Measurements from ENCODE around the gene THOC5.
"Not testable (repeated sequence)": the region's sequence is repeated elsewhere in the genome, so short reads cannot be mapped to it uniquely, and the experiment has no call there.

Gene THOC5

DNA sequence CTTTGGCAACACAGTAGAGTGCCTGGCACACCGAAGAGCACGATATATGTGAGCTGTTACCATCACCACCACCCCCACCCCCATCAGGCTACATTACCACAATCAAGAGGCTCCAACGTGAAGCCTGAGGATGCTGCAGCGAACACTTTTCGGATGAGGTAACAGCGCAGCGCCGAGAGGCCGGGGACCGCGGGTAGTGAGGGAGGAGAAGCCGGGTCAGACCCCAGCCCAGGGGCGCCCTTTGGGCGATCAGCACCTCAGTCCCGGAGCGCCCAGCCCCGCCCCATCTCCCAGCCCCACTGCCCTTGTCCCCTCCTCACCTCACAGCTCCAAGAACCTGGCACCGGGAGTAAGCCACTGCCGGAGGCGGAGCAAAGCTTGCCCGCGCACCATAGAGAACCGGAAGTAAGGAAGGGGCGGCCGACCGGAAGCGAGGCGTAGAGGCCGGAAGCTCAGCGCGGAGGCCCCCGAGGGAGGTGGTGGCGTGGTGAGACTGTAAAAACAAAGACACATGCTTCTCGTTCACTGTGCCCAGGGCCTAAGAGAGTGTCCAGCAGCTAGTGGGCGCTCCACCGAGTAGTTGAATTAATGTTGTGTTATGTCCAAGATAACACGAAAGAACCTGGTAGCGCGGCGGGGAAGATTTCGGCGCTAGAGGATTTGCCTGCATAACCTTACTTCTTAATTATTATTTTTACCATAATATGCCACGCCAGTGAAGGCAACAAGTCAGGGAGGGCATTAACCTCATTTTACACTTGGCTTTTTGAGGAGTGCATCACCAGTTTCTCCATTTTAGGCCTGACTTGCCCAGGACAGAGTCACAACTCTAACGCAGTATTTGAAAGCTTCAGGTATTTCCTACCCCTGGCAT lies at the start of gene THOC5:
TSS of gene THOC5 (minus strand) at position 407 of the 874 bp plus-strand sequence. CDS start 4,610 bp downstream, outside the sequence.
- DNase-seq (ENCODE audit: extremely low read depth in 1 of 2, low read depth in 1 of 2), result peak; percentile 81 to 88

DNA sequence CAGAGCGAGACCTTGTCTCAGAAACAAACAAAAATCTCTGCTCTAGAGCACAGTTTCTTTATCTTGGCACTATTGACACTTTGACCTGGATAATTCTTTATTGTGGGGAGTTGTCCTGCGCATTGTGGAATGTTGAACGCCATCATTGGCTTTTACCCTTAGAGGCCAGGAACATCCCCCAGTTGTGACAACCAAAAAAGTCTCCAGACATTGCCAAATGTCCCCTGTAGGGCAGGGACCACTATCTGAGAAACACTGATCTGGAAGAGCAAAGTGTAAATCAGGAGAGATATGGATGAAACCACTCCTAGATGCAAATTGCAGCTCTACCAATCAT lies 45.1 kb upstream of the THOC5 start:
- DNase-seq (ENCODE audit: extremely low read depth in 1 of 2, low read depth in 1 of 2), result no peak

DNA sequence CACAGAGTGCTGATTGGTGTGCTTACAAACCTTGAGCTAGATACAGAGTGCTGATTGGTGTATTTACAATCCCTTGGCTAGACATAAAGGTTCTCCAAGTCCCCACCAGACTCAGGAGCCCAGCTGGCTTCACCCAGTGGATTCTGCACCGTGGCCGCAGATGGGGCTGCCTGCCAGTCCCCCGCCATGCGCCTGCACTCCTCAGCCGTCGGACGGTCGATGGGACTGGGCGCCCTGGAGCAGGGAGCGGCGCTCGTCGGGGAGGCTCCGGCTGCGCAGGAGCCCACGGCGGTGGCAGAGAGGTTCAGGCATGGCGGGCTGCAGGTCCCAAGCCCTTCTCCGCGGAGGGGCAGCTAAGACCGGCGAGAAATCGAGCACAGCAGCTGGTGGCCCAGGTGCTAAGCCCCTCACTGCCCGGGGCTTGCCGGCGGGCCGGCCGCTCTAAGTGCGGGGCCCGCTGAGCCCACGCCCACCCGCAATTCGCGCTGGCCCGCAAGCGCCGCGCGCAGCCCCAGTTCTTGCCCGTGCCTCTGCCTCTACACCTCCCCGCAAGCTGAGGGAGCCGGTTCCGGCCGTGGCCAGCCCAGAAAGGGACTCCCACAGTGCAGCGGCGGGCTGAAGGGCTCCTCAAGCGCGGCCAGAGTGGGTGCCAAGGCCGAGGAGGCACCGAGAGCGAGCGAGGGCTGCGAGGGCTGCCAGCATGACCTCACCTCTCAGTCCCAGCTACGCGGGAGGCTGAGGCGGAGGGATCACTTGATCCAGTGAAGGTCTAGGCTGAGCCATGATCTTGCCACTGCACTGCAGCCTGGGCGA lies 44.5 kb upstream of the THOC5 start:
- not testable (repeated sequence) for DNase-seq (ENCODE audit: extremely low read depth in 1 of 2, low read depth in 1 of 2)

DNA sequence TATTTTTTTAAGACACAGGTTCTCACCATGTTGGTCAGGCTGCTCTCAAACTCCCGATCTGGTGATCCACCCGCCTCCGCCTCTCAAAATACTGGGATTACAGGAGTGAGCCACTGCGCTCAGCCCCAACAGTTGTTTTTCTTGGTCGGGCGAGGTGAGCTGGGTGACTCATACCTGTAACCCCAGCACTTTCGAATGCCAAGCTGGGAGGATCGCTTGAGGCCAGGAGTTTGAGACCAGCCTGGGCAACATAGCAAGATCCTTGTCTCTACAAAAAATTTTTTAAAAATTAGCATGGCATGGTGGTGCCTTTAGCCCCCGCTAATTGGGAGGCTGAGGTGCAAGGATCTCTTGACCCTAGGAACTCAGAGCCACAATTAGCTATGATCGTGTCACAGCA lies 42.9 kb upstream of the THOC5 start:
- DNase-seq (ENCODE audit: extremely low read depth in 1 of 2, low read depth in 1 of 2), result no peak

DNA sequence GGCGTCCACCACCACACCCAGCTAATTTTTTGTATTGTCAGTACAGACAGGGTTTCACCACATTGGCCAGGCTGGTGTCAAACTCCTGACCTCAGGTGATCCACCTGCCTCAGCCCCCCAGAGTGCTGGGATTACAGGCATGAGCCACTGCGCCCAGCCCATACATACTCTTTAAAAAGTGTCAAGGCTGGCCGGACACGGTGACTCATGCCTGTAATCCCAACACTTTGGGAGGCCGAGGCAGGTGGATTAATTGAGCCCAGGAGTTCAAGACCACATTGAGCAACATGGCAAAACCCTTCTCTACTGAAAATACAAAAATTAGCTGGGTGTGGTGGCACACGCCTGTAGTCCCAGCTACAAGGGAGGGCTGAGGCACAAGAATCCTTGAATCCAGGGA lies 40.9 kb upstream of the THOC5 start:
- not testable (repeated sequence) for DNase-seq (ENCODE audit: extremely low read depth in 1 of 2, low read depth in 1 of 2)

DNA sequence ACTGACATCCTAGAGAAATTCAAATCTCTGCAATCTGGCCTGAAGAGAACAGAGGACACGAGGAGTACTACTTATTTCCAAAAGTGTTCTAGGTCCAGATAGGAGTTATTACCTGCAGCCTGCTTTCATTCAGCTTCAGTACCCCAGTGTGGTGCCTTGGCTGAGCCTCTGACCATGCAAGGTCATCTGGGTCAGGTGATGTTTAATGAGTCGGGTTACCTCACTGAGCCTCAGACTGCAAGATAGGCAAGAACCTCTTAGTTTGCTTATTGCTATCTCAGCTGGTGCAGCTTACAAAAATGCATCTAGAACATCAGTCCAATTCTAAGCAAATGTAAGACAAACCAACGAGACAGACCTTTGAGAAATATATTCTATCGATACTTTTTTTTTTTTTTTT lies 40.4 kb upstream of the THOC5 start:
- no peak for DNase-seq (ENCODE audit: extremely low read depth in 1 of 2, low read depth in 1 of 2)

DNA sequence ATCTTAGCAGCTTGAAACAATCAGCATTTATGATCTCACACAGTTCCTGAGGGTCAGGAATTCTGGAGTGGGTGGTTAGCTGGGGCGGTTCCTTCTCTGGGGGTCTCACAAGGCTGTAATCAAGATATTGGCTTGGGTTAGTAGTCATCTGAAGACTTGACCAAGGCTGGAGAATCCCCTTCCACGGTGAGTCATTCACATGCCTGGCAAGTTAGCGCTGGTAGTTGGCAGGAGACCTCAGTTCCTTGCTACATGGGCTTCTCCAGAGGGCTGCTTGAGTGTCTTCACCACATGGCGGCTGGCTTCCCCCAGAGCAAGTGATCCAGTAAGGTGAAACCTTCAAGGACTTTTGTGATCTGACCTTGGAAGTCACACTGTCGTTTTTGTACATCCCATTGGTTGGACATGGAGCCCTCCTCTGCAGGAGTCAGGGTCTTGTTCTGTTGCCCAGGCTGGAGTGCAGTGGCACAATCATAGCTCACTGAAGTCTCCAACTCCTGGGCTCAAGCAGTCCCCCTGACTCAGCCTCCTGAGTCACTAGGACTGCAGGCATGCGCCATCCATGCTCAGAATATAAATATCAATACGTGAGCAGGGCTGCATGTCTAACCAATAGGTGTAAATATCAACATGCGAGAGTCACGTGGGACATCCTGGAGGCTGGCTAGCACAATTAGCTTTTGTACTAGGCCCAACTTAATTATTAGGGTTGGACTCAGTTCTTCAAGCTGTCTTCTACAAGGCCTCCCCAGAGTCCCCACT lies 34.6 kb upstream of the THOC5 start:
- no peak for DNase-seq (ENCODE audit: extremely low read depth in 1 of 2, low read depth in 1 of 2)

DNA sequence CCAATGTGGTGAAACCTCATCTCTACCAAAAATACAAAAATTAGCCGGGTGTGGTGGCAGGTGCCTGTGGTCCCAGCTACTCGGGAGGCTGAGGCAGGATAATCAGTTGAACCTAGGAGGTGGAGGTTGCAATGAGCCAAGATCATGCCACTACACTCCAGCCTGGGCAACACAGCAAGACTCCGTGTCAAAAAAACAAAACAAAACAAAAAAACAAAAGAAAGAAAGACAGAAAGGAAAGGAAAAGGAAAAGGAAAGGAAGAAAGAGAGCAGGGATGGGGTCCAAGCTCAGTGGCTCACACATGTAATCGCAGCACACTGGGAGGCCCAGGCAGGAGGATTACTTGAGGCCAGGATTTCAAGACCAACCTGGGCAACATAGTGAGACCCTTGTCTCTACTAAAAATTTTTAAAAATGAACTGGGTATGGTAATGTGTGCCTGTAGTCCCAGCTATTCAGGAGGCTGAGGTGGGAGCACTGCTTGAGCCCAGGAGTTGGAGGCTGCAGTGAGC lies 32.7 kb upstream of the THOC5 start:
- DNase-seq (ENCODE audit: extremely low read depth in 1 of 2, low read depth in 1 of 2), result not testable (repeated sequence)

DNA sequence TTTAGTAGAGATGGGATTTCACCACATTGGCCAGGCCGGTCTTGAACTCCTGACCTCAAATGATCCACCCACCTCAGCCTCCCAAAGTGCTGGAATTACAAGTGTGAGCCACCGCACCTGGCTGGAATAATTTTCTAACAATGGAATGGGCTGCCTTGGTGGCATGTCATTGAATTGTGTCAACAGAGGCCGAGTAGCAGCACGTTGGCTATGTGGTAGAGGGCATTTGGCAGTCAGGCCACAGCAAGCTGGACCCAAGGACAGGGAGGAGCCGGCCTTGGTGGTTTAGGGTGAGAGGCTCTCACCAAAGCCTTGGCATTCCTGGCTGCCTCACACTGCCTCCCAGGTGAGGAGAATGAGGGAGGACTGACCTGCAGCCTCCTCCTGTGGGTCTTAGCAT lies 31.4 kb upstream of the THOC5 start:
- no peak for DNase-seq (ENCODE audit: extremely low read depth in 1 of 2, low read depth in 1 of 2)

DNA sequence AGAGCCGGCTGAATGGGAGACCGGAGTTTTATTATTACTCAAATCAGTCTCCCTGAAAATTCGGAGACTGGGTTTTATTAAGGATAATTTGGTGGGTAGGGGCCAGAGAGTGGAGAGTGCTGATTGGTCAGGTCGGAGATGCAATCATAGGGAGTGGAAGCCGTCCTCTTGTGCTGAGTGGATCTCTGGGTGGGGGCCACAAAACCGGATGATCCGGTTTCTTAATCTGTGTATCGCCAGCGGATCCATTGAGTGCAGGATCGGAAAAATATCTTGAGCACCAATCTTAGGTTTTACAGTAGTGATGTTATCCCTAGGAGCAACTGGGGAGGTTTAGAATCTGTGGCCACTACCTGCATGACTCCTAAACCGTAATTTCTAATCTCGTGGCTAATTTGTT lies 28.2 kb upstream of the THOC5 start:
- no peak for DNase-seq (ENCODE audit: extremely low read depth in 1 of 2, low read depth in 1 of 2)

DNA sequence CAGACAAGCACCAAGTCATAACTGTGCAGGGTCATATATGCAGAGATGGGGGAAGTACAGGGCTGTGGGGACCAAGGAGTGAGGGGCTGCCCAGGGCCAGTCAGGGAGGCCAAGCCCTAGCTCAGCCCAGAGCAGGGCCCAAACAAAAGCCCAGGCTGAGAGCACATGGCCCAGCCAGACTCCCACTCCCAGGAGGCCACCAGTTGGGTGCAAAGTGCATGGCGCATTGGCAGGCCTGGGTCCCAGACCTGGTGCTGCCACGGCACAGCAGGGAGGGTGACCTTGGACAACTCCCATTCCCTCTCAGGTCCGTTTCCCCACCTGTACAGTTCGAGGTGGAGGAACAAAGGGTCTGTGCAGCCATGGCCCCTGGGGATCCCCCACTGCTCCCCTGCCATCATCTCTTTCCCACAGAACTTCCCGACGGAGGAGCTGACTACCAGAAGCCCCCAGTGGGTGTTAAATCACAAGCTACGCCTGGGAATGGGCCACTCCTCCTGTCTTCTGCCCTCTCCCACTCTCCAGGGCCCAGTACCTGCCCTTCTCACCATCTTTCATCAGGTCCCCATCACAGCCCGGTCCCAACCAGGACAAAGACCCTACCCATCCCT lies 26.7 kb upstream of the THOC5 start:
- no peak for DNase-seq (ENCODE audit: extremely low read depth in 1 of 2, low read depth in 1 of 2)

DNA sequence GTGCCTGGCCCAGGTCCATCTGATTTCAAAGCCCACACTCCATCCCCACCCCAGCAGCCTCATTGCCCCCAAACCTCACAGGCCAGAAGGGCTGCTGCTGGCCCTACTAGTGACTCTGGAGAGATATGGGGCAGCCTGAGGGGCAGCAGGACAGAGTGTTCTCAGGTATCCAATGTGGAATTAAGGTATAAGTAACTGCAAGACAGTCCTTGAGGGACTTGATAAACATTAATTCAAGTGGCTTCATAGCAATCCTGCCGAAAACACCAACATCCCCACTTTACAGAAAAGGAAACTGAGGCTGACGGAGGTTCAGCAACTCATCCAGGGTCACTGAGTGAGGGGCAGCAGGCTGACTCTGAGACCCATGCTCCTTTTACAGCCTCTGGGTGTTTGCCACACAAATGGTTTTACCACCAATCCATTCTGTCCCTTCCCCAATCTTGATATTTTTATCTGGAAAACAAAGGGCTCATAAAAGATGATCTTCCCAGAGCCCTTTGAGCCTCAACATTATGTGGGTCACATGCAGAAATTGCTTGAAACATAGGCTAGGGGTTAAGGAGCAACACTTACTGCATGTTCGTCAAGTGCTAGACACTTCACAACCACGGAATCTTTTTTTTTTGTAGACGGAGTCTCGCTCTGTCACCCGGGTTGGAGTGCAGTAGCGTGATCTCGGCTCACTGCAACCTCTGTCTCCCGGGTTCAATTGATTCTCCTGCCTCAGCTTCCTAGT lies 25.1 kb upstream of the THOC5 start:
- DNase-seq (ENCODE audit: extremely low read depth in 1 of 2, low read depth in 1 of 2), result no peak

DNA sequence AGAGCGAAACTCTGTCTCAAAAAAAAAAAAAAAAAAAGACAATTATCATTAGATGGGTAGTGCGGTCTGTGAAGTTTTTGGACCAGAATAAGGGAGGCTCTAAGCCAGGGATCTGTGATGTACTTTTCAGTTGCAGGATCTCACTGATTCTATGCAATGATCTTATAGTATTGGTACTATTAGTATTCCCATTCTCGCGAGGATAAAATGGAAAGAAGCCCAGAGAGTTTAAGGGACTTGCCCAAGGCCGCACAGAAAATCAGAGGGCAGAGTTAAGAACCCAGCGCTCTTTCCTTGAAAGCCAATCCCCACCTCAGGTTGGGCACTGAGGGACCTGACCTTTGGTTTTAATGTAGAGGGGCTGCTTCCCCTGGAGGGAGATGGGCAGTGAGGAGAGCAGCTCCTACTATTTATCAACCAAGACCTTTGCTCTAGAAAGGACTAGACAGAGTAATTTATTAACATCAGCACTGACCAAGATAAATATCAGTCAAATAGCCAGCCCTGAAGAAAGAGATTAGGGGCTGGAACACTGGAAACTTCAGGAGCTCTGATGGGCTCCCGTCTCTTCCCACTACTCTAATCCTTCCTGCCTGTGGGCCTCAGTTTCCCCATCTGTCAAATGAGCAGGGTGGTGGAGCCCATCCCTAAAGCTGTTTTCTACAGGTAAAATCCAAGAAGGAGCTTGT lies 21.3 kb upstream of the THOC5 start:
- no peak for DNase-seq (ENCODE audit: extremely low read depth in 1 of 2, low read depth in 1 of 2)

DNA sequence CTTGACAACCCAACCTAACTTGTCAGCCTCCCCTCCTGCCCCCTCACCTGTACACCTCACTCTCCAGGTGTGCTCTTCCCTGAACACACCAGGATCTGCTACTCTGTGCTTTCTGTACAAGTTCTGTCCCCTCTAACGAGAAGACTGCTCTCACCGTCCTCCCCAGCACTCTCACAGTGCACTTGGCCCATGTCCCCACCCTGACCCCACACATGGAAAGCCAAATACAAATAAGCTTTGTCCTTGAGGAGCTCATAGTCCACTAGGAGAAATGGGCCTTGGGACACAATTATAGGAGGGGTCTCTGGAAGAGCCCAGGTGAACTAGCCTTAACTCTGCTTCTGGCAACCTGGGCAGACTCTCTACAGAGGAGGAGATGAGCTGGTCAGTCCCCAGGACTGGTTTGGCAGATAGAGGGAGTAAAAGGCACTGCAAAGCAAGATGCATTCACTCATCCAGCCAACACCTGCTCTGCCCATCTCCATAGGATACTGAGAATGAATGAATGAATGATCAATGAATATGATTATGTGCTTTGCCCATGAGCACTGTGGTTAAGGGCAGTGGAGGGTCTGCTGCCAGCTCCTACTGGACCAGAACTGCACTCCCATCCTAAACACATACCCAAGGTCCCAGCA lies 17.5 kb upstream of the THOC5 start:
- DNase-seq (ENCODE audit: extremely low read depth in 1 of 2, low read depth in 1 of 2), result no peak

DNA sequence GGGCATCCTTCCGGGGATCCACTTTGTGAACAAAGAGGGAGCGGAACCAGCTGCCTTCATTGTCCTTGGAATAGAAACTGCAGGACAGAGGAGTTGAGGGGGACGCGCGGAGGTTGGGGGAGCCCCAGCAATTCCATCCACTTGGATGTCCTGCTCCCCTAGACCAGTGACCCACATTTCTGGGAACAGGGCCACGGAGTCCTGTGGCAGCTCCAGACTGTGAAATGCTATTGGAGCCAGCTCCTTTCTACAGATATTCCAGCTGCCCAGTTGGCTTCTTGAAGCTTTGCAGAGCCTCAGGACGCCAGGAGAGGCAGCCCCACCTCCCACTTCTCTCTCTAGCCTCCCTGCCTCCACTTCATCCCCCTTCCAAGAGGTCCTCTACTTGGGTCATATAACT lies 16.9 kb upstream of the THOC5 start:
- DNase-seq (ENCODE audit: extremely low read depth in 1 of 2, low read depth in 1 of 2), result no peak

DNA sequence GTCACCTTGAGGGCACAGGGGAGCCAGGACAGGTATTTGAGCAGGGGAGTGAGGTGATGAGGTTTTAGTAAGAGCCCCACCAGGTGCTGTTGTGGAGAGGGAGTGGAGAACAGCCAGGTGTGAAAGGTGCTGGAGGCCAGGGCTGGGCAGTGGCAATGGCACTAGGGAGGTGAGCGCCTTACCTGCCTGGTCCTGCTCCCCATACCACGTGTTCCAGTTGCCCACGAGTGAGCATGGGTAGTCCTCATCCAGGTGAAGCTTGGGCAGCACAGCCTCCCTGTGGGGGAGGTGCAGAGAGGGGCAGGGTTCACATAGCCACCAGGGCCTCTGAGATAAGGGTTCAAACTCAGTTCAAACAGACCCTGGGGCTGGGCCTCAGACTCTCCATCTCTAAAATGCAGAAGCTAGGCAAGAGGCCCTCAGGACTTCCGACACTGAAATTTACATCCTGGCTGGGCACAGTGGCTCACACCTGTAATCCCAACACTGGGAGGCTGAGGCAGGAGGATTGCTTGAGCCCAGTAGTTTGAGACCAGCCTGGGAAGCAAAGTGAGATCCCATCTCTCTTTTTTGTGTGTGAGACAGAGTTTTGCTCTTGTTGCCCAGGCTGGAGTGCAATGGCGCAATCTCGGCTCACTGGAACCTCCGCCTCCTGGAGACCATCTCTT lies 15.6 kb upstream of the THOC5 start:
- DNase-seq (ENCODE audit: extremely low read depth in 1 of 2, low read depth in 1 of 2), result no peak

DNA sequence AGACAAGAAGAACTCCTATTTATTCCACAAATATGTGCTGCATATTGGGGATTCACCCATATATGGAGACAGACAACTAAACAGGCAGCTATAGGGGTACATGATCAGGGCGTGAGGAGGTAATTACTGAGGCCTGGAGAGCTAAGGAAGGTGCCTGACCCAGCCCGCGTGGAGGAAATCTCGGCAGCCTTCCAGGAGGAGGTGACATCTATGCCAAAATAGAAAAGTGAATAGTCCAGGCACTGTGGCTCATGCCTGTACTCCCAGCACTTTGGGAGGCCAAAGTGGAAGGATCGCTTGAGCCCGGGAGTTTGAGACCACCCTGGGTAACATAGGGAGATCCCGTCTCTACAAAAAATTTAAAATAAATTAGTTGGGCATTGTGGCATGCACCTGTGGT lies 13.8 kb upstream of the THOC5 start:
- no peak for DNase-seq (ENCODE audit: extremely low read depth in 1 of 2, low read depth in 1 of 2)

DNA sequence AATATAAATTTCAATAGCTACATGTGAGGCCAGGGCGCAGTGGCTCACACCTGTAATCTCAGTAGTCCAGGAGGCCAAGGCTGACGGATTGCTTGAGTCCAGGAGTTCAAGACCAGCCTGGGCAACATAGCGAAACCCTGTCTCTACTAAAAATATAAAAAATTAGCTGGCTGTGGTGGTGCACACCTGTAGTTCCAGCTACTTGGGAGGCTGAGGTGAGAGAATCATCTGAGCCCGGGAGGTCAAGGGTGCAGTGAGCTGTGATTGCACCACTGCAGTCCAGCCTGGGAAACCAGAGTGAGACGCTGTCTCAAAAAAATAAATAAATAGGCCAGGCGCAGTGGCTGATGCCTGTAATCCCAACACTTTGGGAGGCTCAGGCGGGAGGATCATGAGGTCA lies 13.0 kb upstream of the THOC5 start:
- DNase-seq (ENCODE audit: extremely low read depth in 1 of 2, low read depth in 1 of 2), result not testable (repeated sequence)

Data from stimulated activated CD8-positive, alpha-beta memory T cell treated with anti-CD3 and anti-CD28 coated beads, Interleukin-7, amount 100 ng/mL, for 48 hours (primary cell).